CD14-positive monocyte (primary cell): ENCODE results near the gene OSBPL2. TPM values are rescaled to one million over a fixed set of nuclear protein-coding genes. Genes with fewer than 3 reads are reported as not detected.

Experiments used
- DNase-seq, 3 donors: peaks; one replicate each; pipeline ENCODE4 v3.0.0-alpha.2; 2011 to 2022
- H2AFZ ChIP-seq: 2 replicates; pipeline ENCODE4 v1.6.0; 2012; ENCODE audit warnings: mild to moderate bottlenecking, low read depth, low read length, inconsistent platforms; ENCODE audit not compliant: insufficient read depth, poor library complexity, severe bottlenecking
- H3K27ac ChIP-seq, 2 donors: 1 replicate in 1 of 2; 2 replicates in 1 of 2; pipeline ENCODE4 v1.5.1; 2012 to 2013; ENCODE audit warnings: low read length in 2 of 2, control low read depth in 1 of 2, inconsistent platforms in 1 of 2, low read depth in 1 of 2, mild to moderate bottlenecking in 1 of 2
- H3K27me3 ChIP-seq, 2 donors: one replicate each; pipeline versions ENCODE4 v1.6.0 to v1.6.1; 2011 to 2013; ENCODE audit warnings: low read length in 2 of 2; ENCODE audit not compliant: control insufficient read depth in 2 of 2, insufficient read depth in 2 of 2
- H3K36me3 ChIP-seq, 2 donors: replicated peaks in 1 of 2; 1 replicate in 1 of 2; 2 replicates in 1 of 2; pipeline versions ENCODE4 v1.5.1 to v1.6.1; 2012 to 2013; ENCODE audit warnings: low read length in 2 of 2, control low read depth in 1 of 2, inconsistent platforms in 1 of 2, mild to moderate bottlenecking in 1 of 2; ENCODE audit not compliant: insufficient read depth in 2 of 2, control insufficient read depth in 1 of 2
- H3K4me1 ChIP-seq, 2 donors: 1 replicate in 1 of 2; 2 replicates in 1 of 2; pipeline versions ENCODE4 v1.5.1 to v1.6.1; 2012 to 2013; ENCODE audit warnings: low read length in 2 of 2, control low read depth in 1 of 2, inconsistent platforms in 1 of 2, mild to moderate bottlenecking in 1 of 2, moderate library complexity in 1 of 2; ENCODE audit not compliant: insufficient read depth in 2 of 2, control insufficient read depth in 1 of 2
- H3K4me2 ChIP-seq: replicated peaks from 2 replicates; pipeline ENCODE3; 2012; ENCODE audit warnings: low read length, moderate library complexity, mild to moderate bottlenecking; ENCODE audit not compliant: poor library complexity, severe bottlenecking; ENCODE audit errors: extremely low read depth
- H3K4me3 ChIP-seq, 3 experiments: fragments of 200-600 bp in 1 of 3; sonication (generic) in 1 of 3; replicated peaks in 1 of 3; 1 replicate in 2 of 3; 2 replicates in 1 of 3; pipeline ENCODE4 v1.5.1; 2011 to 2013; ENCODE audit warnings: low read length in 3 of 3, mild to moderate bottlenecking in 3 of 3, control low read depth in 2 of 3, low read depth in 2 of 3, inconsistent platforms in 1 of 3, moderate library complexity in 1 of 3
- H3K79me2 ChIP-seq: 2 replicates; pipeline ENCODE4 v1.6.0; 2012; ENCODE audit warnings: mild to moderate bottlenecking, control low read depth, inconsistent platforms, low read length, moderate library complexity; ENCODE audit not compliant: insufficient read depth
- H3K9ac ChIP-seq: 2 replicates; pipeline ENCODE4 v1.6.0; 2017; ENCODE audit warnings: low read length, mild to moderate bottlenecking; ENCODE audit not compliant: insufficient read depth, poor library complexity, severe bottlenecking
- H3K9me3 ChIP-seq, 2 donors: replicated peaks in 1 of 2; 1 replicate in 1 of 2; 2 replicates in 1 of 2; pipeline versions ENCODE4 v1.5.1 to v1.6.1; 2012 to 2013; ENCODE audit warnings: low read length in 2 of 2, control low read depth in 1 of 2; ENCODE audit not compliant: control insufficient read depth in 1 of 2, insufficient read depth in 1 of 2
- H4K20me1 ChIP-seq: 2 replicates; pipeline ENCODE4 v1.6.0; 2012; ENCODE audit warnings: mild to moderate bottlenecking, low read length, control low read depth, moderate library complexity; ENCODE audit not compliant: insufficient read depth
- H3K27ac Mint-ChIP-seq, 7 donors: one replicate each; pipeline ENCODE4 v1.8.0; 2020; ENCODE audit warnings: mild to moderate bottlenecking in 7 of 7, mixed read lengths in 7 of 7, moderate library complexity in 6 of 7, inconsistent platforms in 2 of 7
- H3K27me3 Mint-ChIP-seq, 3 donors: one replicate each; pipeline ENCODE4 v1.8.0; 2021 to 2022; ENCODE audit warnings: low read depth in 3 of 3, mild to moderate bottlenecking in 3 of 3, mixed read lengths in 3 of 3, moderate library complexity in 3 of 3, inconsistent platforms in 1 of 3
- H3K36me3 Mint-ChIP-seq, 2 donors: one replicate each; pipeline ENCODE4 v1.8.0; 2020; ENCODE audit warnings: mixed read lengths in 2 of 2, inconsistent platforms in 1 of 2, mild to moderate bottlenecking in 1 of 2
- H3K4me1 Mint-ChIP-seq: one replicate; pipeline ENCODE4 v1.8.0; 2020; ENCODE audit warnings: mild to moderate bottlenecking, mixed read lengths
- H3K4me3 Mint-ChIP-seq, 2 donors: one replicate each; pipeline ENCODE4 v1.8.0; 2020; ENCODE audit warnings: mild to moderate bottlenecking in 2 of 2, mixed read lengths in 2 of 2, moderate library complexity in 1 of 2
- H3K9me3 Mint-ChIP-seq, 7 donors: one replicate each; pipeline ENCODE4 v1.8.0; 2020 to 2022; ENCODE audit warnings: mixed read lengths in 7 of 7, mild to moderate bottlenecking in 6 of 7, moderate library complexity in 6 of 7, inconsistent platforms in 2 of 7
- CTCF ChIP-seq: fragments of 200-600 bp; IDR thresholded peaks from one replicate; pipeline ENCODE4 v1.8.0; 2022; ENCODE audit warnings: antibody characterized with exemption, mild to moderate bottlenecking
- WGBS: methylation state at CpG from one replicate; pipeline ENCODE4 v1.1.5; 2013; ENCODE audit warnings: missing lambda C conversion rate; ENCODE audit not compliant: insufficient coverage; 5-methylcytosine and 5-hydroxymethylcytosine counted together
- intact Hi-C, 2 donors: fragments of 100-400 bp; cut with micrococcal nuclease; formaldehyde crosslinking; loops; one replicate each; pipeline versions ENCODE4 v1.15.0 to v1.15.1; 2023
- polyA plus RNA-seq, 3 donors: library from polyadenylated mRNA; depleted of rRNA in 1 of 3; unstranded in 2 of 3; stranded (reverse) in 1 of 3; fragments of 300-500 nt in 2 of 3; fragments of >200 nt in 1 of 3; fragmentation: Illumina TruSeq in 2 of 3; gene quantifications; 1 replicate in 2 of 3; 2 replicates in 1 of 3; pipeline ENCODE4 v1.2.3, GENCODE V29; 2012 to 2021

Gene OSBPL2
- polyA plus RNA-seq, 3 donors = 12.9 to 29.1 (median 17.9) TPM

GRCh38 chr20:62237514-62237800, 864 bp upstream of the OSBPL2 start:
- peaks cover 34% of the 10 kb centered on the region for H3K4me1 Mint-ChIP-seq
- no peak overlapping the region for H3K9ac ChIP-seq
- peak overlapping the region; percentile 81 to 93 for H3K4me3 Mint-ChIP-seq
- intact Hi-C loops = loop anchor here (5.0 to 10.0 kb wide), 7 partner anchors 50 to 700 kb away; partner anchors contain the start of genes ADRM1 (in 1 of the 2), CABLES2 (in 1 of the 2), GID8 (in 1 of the 2) and LSM14B (in 1 of the 2)
- H3K27me3 ChIP-seq = no peaks in the 10 kb centered on the region
- H3K4me1 ChIP-seq = peaks cover 28 to 38% of the 10 kb centered on the region in 2 donors
- peaks cover 37% of the 10 kb centered on the region for H3K79me2 ChIP-seq
- peak overlapping the region in 3 of 7 donors; percentile 60 to 92 (median 75) for H3K27ac Mint-ChIP-seq
- WGBS = no CpG with 5 or more reads among the region's 1 CpG
- H3K27me3 Mint-ChIP-seq = peaks cover 1 to 3% (median 2%) of the 10 kb centered on the region in 3 donors
- peak overlapping the region in 1 of 2 donors; percentile 70 for H3K27ac ChIP-seq
- peak overlapping the region; percentile 82 for H2AFZ ChIP-seq
- H3K4me2 ChIP-seq = peak overlapping the region; percentile 85
- peaks cover 11 to 20% of the 10 kb centered on the region in 2 donors for H3K36me3 Mint-ChIP-seq
- H3K4me3 ChIP-seq = peak overlapping the region in 1 of 3 experiments; percentile 82
- peaks cover 26% of the 10 kb centered on the region for H4K20me1 ChIP-seq
- H3K36me3 ChIP-seq = peaks cover 7 to 11% of the 10 kb centered on the region in 2 donors
- H3K9me3 ChIP-seq = peaks cover 0 to 7% of the 10 kb centered on the region in 2 donors
- peaks cover 3 to 7% (median 5%) of the 10 kb centered on the region in 7 donors for H3K9me3 Mint-ChIP-seq
- no peak for DNase-seq
- TF ChIP-seq CTCF = no peak

GRCh38 chr20:62238569-62239277, 402 bp downstream of the OSBPL2 start:
- H3K79me2 ChIP-seq = peaks cover 50% of the 10 kb centered on the region
- Mint-ChIP-seq H3K9me3 (peaks cover 1 to 4% (median 2%) of the 10 kb centered on the region in 7 donors), H3K36me3 (peaks cover 18 to 28% of the 10 kb centered on the region in 2 donors), H3K27me3 (peaks cover 1 to 5% (median 2%) of the 10 kb centered on the region in 3 donors), H3K4me1 (peaks cover 34% of the 10 kb centered on the region), H3K27ac (peak overlapping the region; percentile 71 to 89 (median 83)), H3K4me3 (peak overlapping the region; percentile 82 to 91)
- H3K36me3 ChIP-seq = peaks cover 12 to 20% of the 10 kb centered on the region in 2 donors
- H3K9me3 ChIP-seq = peaks cover 0 to 4% of the 10 kb centered on the region in 2 donors
- peak overlapping the region; percentile 32 to 79 for H3K27ac ChIP-seq
- peaks cover 28 to 38% of the 10 kb centered on the region in 2 donors for H3K4me1 ChIP-seq
- intact Hi-C loops = loop anchor here (5.0 to 10.0 kb wide), 7 partner anchors 51 to 699 kb away; partner anchors contain the start of genes ADRM1 (in 1 of the 2), CABLES2 (in 1 of the 2), GID8 (in 1 of the 2) and LSM14B (in 1 of the 2)
- H2AFZ ChIP-seq = peak overlapping the region; percentile 74
- peak overlapping the region; percentile 86 for H3K9ac ChIP-seq
- DNase-seq = peak in 1 of 3 donors; percentile 18
- peak overlapping the region; percentile 91 for H3K4me2 ChIP-seq
- H4K20me1 ChIP-seq = peaks cover 39% of the 10 kb centered on the region
- WGBS = under 1% methylated on average over 40 of the region's 70 CpGs
- peak overlapping the region; percentile 64 to 82 (median 70) for H3K4me3 ChIP-seq
- TF ChIP-seq CTCF = no peak
- H3K27me3 ChIP-seq = no peaks in the 10 kb centered on the region
